ENCODE results near the gene MAPK7.
A peak's percentile ranks its signal among the peaks of the same experiment; 100 is the strongest.
"Not testable (repeated sequence)": the region's sequence is repeated elsewhere in the genome, so short reads cannot be mapped to it uniquely, and the experiment has no call there.

Gene MAPK7

DNA sequence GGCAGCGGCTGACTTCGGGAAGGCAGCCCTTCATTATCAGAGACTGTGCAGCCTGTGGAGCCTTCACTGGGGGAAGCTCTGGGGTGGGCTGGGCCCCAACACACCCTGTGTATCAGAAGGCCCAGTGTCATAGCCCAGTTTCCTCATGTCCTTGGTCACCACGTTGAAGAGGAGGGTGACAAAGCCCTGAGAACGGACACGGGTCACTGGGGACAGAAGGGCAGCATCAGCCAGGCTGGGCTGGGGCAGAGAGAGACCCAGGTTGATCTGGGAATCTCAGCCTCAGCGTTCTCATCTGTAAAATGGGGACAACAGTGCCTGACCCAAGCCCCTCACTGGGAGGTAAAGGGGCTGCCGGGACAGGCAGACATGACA, 35.1 kb upstream of the MAPK7 start:
- no peak for DNase-seq (ENCODE audit: low spot score)

DNA sequence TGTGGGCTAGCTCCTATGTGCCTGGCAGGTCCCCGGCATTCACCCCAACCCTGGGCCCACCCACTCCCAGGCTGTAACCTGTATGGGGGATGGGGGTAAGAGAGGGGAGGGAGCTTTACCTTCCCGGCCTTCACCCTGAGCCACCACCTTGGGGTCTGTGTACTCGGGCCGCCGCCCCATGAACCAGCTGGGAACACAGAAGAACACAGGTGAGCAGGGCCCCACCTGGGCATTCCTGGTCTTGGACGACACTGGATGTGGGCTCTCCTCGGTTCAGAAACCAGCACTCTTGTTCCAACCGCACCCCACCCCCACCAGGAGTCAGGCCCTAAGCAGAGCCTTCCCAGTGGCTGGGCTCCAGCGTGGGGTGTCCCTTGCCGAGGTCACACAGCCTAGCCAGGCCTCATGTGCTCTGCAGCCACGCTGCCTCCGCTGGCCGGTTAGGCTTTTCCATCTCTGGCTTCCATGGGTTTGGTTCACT, 34.6 kb upstream of the MAPK7 start:
- DNase-seq (ENCODE audit: low spot score), result no peak

DNA sequence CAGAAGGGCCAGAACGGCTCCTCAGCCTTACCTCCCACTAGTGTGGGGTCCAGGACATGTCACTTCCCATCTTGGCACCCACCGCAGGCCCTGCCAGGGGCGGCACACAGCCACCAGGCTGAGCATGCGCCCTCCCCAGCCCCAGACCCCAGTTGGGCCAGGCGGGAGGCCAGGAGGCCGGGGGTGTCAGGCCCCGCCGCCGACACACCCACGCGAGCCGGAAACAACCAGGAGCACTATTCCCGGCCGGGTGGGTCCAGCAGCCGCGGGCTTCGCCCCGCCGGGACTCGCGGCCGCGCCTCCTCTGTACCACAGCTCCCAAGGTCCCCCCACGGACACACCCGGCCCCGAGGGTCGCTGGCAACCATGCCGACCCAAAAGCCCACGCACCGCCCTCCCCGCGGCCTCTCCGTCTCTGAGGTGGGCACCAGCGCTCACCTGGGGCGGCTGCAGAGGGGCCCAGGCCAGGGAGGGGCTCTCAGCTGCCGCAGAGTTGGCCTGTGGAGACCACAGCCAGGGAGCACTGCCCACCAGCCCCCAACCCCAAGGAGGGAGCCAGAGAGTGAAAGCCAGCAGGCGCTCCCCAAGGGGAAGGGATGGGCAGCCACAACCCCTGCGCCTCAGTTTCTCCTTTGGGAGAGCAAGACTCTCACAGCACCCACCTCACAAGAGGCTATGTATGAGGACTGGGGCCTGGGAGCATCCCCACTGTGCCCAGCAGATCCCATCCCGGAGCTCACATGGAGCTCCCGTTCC, 33.8 kb upstream of the MAPK7 start:
- no peak for DNase-seq (ENCODE audit: low spot score)

DNA sequence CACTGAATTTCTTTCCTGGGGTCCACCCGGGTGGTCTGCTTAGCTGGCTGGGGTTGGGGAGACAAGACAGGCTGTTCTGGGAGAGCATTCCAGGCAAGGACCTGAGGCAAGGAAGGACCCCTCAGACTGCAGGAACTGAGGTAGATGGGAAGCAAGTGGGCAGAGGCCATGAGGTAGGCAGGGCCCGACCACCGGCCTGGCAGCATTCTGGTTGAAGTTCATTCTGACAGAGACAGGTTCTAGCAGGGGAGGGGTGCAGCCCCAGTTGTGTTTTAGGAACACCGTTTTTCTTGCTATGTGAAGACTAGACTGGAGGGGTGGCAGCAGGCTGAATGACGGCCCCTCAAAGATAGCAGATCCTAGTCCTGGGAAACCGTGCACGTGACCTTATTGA, 33.2 kb upstream of the MAPK7 start:
- DNase-seq (ENCODE audit: low spot score), result no peak

DNA sequence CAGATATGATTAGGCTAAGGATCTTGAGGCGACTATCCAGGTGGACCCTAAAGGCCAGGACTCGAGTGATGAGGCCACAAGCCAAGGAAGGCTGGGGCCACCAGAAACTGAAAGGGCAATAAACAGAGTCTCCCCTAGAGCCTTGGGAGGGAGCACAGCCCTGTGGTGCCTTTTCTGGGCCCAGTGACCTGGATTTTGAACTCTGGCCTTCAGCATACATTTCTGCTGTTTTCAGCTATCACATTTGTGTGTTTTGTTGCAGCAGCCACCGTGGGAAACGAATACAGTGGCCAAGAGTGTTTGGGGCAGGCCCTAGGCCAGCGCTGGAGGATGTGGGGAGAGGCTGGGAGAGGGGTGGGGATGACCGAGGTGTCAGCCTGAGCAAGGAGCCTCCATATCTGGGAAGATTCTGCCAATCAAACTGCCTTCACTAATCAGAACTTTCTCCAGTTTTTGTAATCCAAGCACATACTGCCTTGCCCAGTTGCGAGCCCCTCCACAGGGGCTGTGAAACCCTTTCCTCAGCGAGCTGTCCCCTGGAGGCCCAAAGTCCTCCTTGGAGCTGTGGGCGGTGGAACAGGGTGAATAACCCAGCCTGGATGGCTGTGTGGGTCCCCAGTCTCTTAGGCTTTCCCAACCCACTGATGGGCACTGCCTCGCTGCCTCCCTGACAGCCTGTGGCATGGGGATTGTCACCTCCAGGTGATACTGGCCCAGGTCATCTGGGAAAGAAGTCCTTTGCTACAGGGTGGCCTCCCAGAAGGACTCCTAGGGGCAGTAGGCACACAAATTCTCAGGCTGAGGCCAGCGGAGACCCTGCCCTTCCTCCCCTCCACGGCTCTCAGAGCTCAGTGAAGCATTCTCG, 32.6 kb upstream of the MAPK7 start:
- DNase-seq (ENCODE audit: low spot score), result no peak

DNA sequence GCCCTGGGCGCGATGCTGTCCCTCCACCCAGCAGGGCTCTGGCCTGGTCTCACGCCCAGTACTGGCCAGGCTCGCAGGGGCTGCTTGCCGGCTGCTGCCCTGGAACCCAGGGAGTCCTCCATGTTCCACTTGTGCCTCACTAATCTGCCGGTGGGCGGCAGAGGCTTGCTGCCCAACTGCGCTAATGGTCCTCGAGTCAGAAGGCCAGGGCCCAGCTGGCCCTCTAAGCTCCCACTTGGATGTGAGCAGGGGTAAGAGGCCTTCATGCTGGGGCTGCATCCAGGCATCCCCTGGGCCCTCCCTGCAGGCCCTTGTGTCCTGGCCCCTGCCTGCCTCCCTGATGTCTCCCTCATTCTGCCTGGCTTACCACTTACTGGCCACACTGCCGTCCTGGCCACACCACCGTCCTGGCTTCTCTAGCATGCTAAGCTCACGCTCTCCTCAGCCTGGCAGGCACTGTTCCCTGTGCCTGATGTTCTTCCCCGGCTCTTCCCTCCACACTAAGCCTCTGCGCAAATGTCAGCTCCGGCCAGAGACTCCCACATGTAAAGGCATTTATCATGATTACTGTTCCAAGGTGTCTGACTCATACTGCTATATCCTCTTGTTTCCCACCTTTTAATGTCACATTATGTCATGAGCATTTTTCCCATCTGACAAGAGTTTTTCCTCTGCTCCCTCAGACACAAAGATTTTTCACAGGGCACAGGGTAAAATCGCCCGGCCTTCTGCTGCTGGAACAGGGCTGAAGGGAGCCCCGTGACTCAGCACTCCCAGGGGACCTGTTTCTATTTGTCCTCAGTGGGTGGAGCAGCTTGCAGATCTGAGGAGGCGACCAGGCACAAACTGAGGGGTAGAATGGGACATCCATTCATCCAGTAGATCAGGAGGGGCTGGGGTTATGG, 31.7 kb upstream of the MAPK7 start:
- no peak for DNase-seq (ENCODE audit: low spot score)

DNA sequence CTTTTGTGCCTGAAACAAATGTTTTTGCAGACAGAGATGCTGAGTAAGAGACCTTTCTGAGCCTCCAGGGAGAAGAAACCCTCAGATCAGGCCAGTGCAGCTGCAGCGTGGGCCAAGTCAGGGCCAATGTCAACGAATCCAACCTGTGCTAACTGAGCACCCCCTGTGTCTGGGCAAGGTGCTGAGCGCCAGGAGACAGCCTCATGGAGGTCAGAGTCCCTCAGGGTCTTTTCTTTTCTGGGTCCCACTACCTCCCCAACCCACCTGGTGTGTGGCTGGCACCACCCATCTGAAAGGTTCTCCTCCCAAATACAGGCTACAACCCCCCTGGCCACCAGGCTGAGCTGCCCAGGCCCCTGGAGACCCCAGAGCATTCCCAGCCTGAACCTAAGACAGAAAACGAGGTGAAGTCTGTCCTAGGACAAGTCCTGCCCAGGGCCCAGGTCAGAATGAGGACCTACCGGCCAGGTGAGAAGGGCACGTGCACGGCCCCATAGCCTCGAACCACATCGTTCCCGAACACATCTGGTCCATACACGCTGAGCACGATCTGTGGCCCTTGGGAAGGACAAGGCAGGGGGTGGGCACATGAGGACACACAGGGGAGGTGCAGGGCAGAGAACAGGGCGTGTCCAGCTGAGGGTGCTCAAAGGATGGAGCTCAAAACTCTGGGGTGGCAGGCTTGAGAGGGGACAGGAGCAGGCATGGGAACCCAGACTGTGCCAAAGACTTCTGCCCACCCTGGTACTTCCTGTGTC, 30.8 kb upstream of the MAPK7 start:
- DNase-seq (ENCODE audit: low spot score), result no peak

DNA sequence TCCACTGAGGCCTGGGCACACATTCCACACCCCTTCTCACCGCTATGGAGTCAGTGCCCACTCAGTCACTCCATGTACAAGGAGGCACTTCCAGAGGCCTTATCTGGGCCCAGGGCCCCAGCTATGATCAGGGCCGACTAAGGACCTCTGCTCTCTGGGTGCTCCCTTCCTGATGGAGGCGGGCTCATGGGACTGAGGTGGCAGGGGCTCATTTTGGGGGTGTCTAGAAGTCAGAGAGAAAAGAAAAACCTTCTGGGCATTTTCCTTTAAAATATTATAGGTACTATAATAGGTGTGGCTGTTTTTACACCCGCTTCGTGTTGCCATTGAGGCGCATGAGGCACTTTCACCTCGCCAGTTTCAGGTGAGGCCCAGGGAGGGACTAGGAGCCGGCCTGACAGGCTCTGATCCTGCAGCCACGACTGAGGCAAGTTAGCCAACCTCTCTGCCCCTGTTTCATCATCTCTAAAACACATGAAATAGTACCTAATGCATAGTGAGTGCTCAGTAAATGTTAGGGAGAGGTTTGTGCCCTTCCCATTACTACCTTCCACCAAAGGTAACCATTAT, 30.1 kb upstream of the MAPK7 start:
- no peak for DNase-seq (ENCODE audit: low spot score)

DNA sequence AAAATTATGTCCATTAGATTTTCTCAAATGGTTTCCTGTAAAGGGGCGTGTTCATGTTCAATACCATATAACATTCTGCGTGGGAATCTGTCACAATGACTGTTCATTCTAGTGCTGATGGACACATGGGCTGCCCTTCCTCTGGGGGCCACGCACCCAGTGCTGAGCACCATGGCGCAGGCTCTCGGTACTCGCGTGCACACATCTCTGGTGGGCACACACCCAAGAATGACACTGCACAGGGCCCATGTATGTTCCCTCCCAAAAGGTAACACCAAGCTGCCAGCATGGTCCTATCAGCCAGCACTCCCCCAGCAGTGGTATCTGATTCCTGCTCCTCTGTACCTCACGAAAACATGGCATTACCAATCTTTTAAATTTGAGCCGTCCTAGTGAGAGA, 29.5 kb upstream of the MAPK7 start:
- no peak for DNase-seq (ENCODE audit: low spot score)

DNA sequence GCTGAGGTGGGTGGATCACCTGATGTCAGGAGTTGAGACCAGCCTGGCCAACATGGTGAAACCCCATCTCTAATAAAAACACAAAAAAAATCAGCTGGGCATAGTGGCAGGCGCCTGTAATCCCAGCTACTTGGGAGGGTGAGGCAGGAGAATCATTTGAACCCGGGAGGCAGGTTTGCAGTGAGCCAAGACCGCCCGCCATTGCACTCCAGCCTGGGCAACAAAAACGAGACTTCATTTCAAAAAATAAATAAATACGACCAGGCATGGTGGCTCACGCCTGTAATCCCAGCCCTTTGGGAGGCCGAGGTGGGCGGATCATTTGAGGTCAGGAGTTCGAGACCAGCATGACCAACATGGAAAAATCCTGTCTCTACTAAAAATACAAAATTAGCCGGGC, 24.9 kb upstream of the MAPK7 start:
- not testable (repeated sequence) for DNase-seq (ENCODE audit: low spot score)

DNA sequence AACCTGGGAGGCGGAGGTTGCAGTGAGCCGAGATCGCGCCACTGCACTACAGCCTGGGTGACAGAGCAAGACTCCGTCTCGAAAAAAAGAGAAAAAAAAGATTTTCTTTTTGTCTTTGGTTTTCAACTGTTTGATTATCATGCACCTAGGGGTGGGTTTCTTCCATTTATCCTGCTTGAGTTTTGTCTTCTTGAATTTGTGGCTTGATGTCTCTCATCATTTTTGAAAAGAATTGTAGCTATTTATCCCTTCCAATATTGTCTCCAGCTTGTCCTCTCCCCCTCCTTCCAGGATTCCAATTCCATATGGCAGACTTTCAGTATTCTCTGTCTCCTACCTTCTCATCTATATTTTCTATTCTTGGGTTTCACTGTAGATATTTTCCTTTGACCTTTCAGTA, 23.6 kb upstream of the MAPK7 start:
- no peak for DNase-seq (ENCODE audit: low spot score)

DNA sequence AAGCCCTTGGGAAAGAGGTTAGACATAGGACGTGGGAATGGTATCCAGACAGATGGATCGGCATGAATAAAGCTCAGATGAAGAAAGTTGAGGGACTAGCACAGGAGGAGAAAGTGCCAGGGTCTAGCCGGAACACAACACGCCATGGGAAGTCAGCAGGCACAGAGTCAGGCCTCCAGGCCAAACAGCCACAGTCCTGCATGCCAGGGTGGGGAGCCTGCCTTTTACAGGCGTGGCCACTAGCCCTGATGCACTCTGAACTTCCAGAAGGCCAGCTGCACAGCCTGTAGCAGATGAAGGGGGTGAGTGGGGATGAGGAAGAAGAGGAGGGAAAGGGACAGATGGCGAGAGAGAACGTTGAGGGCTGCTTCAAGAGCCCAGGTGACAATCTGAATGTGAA, 20.9 kb upstream of the MAPK7 start:
- DNase-seq (ENCODE audit: low spot score), result no peak

DNA sequence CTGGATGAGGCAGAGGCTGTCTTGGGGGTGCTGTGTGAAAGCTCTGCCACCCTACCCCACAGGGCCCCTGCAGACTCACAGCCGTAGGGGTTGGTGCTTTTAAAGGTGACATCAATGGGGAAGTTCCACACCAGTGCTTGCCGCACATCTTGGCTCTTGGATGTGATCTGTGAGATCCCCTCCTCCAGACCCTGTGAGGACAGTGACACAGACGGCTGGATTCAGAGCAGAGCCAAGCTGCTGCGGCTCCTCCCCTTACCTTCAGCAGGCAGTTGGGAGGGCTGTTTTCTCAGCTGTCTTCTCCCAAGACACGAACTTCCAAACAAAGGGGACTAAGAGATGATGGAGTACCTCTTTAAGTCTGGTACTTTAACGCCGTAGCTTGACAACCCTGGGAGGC, 20.5 kb upstream of the MAPK7 start:
- DNase-seq (ENCODE audit: low spot score), result no peak

DNA sequence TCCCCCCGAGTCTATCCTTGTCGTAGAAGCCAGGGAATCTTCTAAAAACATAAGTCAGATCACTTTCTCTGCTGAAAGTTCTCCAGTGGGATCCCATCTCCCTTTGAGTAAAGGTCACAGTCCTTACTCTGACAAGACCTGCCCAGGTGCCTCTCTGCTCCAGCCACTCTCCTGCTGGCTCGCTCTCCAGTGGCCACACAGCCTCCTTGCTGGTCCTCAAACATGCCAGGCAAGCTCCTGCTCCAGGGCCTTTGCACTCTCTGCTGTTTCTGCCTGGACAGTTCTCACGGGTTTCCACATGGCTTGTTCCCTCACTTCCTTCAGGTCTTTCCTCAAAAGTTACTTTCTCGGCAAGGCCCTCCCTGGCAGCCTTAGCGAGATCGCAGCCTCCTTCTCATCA, 19.1 kb upstream of the MAPK7 start:
- no peak for DNase-seq (ENCODE audit: low spot score)

DNA sequence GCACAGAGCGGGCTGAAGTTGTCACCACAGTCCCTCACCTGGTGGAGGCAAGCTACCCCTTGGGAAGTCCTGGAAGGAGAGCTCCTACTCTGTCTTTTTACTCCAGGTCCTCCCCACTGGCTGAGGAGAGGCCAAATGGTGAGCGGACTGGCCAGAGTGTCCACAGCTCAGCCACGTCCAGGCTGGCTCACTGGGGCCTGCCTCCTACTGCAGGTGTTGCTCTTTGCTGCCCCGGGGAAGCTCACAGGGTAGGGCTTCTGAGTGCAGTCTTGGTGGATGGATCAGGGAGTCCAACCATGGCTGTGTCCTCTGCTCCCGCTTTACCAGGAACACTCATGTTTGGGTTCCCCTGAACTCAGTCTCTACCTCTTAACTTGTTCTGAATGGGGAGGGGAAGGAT, 18.4 kb upstream of the MAPK7 start:
- no peak for DNase-seq (ENCODE audit: low spot score)

DNA sequence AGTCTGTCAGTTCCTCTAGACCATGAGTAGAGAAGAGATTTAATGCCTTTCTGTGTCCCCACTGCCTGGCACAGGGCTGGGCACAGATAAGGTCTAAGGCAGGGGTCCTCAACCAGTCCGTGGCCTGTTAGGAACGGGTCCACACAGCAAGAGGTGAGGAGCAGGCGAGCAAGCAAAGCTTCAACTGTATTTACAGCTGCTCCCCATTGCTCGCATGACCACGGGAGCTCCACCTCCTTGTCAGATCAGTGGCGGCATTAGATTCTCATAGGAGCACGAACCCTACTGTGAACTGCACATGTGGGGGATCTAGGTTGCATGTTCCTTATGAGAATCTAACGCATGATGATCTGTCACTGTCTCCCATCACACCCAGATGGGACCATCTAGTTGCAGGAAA, 17.5 kb upstream of the MAPK7 start:
- no peak for DNase-seq (ENCODE audit: low spot score)

DNA sequence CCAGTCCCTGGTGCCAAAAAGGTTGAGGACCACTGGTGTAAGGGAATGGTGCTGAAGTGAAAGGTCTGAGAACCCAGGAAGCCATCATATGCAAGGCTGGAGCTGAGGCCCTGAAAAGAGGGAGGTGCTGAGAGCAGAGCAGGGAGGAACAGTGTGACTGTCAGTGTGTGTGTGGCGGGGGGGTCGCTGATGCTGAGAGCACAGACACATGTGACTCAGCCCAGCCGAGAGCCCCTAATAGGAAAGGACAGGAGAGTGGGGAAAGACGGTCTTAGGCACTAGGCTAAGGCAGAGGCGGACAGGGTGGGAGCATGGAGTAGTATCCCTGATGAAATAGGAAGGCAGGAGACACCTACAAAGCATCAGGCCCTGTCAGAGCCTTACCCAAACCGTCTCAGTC, 17.0 kb upstream of the MAPK7 start:
- no peak for DNase-seq (ENCODE audit: low spot score)

DNA sequence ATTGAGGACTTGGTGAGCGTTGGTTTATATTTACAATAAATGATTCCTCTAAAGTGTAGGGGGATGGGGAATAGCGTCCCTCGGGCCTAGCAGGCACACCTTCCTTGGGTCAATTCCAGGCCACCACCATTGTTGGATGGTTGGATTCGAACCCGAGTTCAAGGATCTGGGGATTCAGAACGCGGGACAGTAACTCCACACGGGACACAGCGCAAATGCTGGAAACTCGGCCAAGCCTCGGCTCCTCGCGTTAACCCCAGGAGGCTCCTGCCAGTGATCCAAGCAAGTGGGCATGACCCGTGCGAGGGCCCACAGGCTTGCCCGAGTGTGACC, 16.4 kb upstream of the MAPK7 start:
- DNase-seq (ENCODE audit: low spot score), result no peak

DNA sequence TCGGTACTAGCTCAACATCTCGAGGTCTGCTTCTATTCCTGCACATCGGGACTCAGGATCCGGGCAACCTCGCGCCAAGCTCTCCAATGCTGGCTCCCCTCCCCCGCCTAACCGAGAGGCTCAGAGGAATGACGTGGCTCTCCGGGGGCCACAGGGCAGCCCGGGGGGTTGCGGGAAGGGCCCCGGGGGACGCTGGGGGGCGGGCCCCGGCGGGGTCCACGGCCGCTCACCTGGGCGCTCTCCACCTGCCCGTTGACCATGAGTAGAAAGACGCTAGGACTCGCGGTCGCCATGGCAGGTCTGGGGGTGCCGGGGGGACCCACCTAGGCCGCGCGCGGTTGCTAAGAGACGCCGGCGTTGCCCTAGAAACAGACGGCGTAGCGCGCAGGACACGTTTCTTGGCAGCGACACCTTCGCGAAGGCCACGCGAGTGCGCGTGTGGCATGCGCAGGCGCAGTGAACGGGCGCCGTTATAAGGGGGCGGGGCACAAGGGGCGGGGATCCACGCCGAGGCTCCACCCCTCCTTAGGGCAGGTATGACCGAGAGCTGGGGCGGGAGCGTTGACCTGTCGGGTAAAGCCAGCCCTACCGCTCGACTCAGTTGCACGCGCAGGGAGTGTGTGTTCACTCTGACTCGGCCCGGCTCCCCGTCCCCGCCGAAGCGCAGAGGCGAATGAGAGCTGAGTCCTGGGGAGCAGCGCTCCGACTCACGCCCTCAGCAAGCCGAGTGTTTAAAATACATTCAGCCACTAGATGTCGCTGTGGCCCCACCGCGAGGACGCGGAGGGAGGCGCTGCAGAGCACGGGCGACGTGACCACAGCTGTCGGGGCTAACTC, 15.8 kb upstream of the MAPK7 start, which contains the start of gene B9D1:
Gene B9D1, minus strand, starts transcription at position 447 of the 837 bp plus-strand sequence. Its CDS starts 154 bp downstream, at position 293.
- peak; percentile 92 for DNase-seq (ENCODE audit: low spot score)

DNA sequence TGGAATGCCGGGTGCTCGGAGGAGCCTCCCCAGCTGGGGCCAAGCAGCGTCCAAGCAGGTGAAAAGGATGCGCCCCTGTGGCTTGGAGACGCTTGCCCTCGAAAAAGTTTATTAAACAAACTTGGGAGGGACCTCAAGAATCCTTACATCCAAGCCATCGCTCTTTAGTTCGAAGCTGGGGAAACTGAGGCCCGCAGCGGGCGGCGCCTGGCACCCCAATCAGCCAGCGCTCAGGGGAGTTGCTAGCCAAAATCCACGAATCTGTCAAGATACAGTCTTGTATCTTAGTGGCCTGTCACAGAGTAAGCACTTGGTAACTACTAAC, 15.2 kb upstream of the MAPK7 start:
- no peak for DNase-seq (ENCODE audit: low spot score)

Data from CD4-positive, alpha-beta T cell treated with Interleukin-6 at 100 ng/mL for 8 hours (primary cell).